SH-SY5Y (cell line): ENCODE data around the gene SLC25A13.

Experiments
- GATA2 ChIP-seq: IDR thresholded peaks from 2 replicates; pipeline ENCODE4 v1.6.1; 2011; ENCODE audit warnings: mild to moderate bottlenecking, low read depth, low read length
- GATA3 ChIP-seq: IDR thresholded peaks from 2 replicates; pipeline ENCODE4 v1.6.1; 2011; ENCODE audit warnings: low read depth, mild to moderate bottlenecking, low read length, moderate library complexity

SLC25A13 gene

DNA sequence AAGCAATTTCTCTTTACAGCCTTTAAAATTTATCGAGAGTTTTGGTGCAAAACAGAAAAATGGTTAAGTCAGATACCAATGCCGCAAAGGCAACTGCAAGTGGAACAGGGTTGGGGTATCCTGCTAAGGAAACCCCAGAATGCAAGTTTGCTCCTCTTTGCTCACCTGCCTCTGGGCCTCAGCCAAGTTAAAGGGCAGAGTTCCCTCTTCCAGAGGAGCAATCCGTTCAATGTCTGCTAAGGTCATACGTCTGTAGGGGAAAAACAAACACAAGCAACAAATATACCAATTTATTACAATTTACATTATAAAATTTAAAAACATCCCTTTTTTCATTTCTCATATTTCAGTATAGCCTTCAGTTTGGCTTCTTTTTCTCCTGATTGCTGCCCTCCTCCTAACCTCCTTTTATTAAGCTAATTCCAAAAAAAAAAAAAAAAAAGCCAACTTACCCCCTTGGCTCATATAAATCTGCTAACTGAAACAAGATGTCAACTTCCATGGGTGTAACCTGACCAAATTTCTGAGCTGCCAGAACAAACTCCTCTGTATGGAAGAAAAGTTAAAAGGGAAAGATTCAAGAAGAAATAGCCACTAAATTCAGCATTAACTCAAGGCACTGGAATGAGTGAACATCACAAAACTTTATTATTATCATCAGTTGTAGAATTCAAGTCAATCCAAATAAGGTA lies 132.6 kb downstream of the SLC25A13 start:
- no peak for TF ChIP-seq GATA3
- TF ChIP-seq GATA2 = no peak

- no peak for TF ChIP-seq GATA3
- TF ChIP-seq GATA2 = no peak
Measured at GRCh38 chr7:96188591-96188991, 133.3 kb downstream of the SLC25A13 start.

DNA sequence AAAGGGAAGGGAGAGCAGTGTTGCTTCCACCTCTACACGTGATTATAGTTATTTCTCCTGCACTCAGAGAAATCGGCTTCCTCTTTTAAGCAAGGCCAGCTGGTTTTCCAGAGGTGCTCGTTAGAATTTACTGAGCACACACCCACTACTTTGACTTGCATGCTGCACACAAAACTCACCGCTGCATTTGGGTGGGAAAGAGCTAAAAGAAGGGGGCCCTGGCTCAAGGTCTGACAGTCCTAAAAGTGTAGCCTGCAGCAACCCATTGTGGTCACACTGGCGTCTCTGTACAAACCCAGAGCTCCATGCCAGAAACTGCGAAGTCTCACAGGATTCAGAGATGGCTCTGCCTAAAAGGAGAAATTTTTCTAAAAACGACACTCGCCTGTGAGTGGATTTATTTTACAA lies 133.7 kb downstream of the SLC25A13 start:
- no peak for TF ChIP-seq GATA2
- TF ChIP-seq GATA3 = no peak

DNA sequence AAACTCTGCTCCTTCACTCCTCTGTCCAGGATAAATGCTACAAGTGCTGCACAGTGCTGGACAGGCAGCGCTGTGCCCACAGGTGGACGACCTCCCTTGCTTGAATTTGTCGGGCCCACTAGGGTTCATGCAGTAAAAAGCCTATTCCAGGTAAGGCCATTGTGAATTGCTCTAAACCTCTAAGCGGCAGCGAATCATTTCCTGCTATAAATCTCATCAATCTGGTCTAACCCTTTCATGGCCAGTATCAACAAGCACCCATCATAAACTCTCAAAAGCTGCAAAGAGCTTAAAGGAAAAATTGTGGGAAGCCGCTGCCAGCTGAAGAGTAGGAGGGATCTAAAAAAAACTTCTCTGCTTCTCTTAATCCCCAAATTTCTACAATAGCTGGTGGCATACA lies 134.2 kb downstream of the SLC25A13 start:
- TF ChIP-seq GATA2 (no peak; the same call in 1 of the 2 replicates), GATA3 (no peak)

- TF ChIP-seq GATA3 (no peak), GATA2 (no peak)
Measured at GRCh38 chr7:96184783-96185182, 137.1 kb downstream of the SLC25A13 start.

DNA sequence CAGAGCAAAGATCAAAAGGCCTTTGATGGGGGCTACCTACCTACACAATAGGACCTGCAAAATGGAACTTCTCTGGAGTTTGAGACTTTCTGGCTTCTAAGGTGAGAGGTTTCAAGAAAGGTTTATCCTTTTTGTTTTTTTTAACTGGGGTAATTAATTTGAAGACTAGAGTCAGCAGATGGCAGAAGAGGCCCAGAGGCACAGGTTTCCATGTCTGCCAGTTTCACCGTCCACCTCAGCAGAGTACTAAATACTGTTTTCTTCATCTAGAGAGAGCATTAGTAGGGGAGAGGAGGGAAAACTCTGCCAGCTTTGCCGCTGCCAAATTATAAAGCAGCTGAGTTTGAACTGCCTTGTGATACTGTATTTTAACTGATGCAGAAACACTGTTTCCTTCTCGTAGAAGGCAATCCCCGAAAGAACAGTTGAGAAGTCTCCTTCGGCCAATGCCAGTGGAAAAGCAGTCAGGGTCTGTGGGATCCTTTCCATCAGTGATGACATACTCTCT lies 138.7 kb downstream of the SLC25A13 start:
- TF ChIP-seq GATA3 = no peak
- no peak for TF ChIP-seq GATA2

GRCh38 chr7:96182424-96183158 lies 139.3 kb downstream of the SLC25A13 start:
- TF ChIP-seq GATA2 (no peak), GATA3 (no peak)

DNA sequence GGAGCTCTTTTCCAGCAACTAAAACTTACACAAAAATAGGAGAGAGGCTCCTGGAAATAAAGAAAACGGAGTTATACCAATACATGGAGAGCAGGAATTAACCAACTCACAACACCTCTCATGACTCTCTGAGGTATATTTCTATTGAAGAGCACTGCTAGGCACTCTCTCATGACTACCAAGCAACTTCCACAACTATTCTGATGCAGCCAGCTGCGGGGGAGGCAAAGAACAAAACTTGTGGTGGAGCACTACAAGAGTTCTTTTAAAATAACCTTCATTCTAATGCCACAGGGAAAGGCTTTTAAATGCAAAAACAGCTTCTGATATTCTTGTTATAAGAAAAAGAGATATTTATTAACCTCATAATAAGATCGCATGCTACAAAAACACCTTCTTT lies 140.7 kb downstream of the SLC25A13 start:
- TF ChIP-seq GATA3 (no peak), GATA2 (no peak)

DNA sequence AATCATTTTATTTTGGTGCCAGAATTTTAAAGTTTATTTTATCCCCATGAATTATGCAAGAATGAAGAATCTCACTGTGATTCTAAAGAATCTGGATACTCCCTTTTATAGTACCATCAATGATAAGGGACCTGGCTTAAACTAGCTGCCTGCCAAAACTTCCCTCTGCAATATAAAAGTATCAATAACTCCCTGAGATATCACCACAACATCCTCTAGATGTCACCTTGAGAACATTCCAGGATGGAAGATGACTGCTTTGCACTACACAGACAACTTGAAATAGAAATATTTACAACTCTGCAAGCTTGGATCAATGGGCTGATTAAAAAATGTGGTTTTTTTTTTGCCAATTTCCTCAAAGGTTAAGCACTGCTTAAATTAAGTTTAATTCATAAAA lies 142.1 kb downstream of the SLC25A13 start:
- TF ChIP-seq GATA2 = no peak
- TF ChIP-seq GATA3 = no peak

DNA sequence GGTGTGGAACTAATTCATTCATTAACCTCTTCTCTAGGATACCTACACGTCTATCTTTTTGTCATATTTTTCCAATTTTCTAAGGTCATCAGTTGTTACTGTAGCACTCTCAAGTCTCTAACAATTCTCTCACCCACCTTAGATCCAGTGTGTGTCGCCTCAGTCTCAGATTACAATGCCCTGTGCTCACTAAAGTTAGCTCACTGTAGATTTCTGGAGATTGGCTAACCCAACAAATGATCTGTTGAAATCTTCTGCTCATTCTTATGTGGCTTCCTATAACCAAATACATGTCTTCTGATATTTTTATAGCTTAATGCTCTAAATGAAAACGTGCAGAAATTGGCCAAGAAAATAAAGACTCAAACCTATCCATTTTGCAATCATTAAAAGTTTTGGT lies 142.6 kb downstream of the SLC25A13 start:
- TF ChIP-seq GATA3 (no peak), GATA2 (no peak)

DNA sequence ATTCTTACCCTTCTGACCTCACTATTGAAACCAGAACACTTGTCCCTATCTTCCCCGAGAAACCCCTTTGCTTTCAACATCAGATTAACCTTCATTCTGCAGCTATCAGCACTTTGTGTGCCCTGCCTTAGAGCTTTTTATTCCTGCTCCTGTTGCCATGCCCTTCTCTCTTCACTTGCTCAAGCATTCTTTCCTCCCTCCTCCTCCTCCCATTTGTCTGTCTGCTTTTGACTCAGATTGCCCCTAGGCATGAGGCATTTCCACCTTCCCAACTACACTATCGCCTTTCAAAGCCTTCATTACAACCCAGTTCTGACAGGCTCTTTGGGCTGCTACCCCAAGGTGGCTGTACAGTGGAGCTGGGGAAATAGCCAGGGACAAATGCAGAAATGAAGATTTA lies 143.3 kb downstream of the SLC25A13 start:
- TF ChIP-seq GATA2 = no peak
- TF ChIP-seq GATA3 = no peak

DNA sequence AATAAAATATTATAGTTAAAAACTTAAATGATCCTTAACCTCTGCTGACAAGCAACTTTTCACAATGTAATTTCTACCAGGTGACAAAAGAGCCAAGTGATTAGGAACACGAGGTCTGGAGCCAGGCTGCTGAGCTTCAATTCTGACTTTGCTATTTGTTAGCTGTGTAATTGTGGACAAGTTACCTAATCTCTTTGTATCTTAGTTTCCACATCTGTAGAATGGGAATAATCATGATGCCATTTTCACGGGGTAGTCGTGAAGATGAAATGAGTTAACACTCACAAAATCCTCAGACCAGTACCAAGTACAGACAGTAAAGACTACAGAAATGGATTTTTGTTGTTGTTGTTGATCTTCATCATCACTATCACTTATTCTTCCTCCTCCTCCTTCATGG lies 144.5 kb downstream of the SLC25A13 start:
- TF ChIP-seq GATA3 (no peak), GATA2 (no peak)

GRCh38 chr7:96174812-96175211 lies 147.1 kb downstream of the SLC25A13 start:
- TF ChIP-seq GATA3 (no peak), GATA2 (no peak)

- TF ChIP-seq GATA2 (no peak), GATA3 (no peak)
Measured at GRCh38 chr7:96173781-96174180, 148.1 kb downstream of the SLC25A13 start.

GRCh38 chr7:96169439-96169838 lies 152.5 kb downstream of the SLC25A13 start:
- TF ChIP-seq GATA3 = no peak
- TF ChIP-seq GATA2 = no peak
